ENCODE data around the gene UNC119B. TPM values are rescaled to one million over a fixed set of nuclear protein-coding genes. Genes with fewer than 3 reads are reported as not detected.

The UNC119B gene
- polyA plus RNA-seq, 1 of the 3 experiments (the other 2 are of a cell fraction), result 23.6 TPM

DNA sequence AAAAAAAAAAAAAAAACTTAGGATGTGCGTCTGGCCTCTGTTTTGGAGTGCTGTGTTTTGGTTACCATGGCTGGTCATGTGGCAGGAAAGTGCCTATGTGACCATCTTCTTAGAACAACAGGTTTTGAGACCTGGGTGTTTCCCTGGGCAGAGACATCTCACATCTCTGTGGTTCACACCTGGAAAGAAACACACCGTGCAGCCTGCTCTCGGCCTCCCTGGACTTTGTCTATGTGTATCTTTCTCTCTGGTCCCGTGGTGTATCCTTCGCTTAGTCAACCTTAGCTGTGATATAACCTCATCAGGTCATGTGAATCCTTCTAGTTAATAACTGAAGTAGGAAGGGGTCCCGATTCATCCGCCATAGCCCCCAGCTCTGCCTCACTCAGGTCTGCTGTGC lies 38.0 kb downstream of the UNC119B start:
- no peak for DNase-seq
- no peak overlapping the region for H2AFZ ChIP-seq (ENCODE audit: low read depth)
- 90% methylated on average over 7 of the region's 7 CpGs for WGBS (ENCODE audit: low lambda C conversion rate)

DNA sequence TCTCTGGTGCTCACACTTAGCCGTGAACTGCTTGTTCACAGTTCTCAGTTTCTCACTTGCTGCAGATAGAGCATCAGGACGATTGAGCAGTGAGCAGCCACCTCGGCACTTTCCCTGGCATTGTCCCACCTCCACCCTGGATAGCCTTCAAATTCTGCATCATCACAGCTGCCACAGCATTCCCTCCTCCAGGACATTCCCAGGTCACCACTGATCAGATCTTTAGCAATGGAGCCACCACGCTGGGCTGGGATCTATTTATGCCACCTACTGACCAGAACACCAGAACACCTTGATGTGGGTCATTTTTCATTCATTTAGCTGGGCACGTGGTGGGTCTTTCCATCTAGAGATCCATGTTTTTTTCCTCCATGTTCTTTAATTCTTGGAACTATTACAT lies 39.0 kb downstream of the UNC119B start:
- 61% methylated on average over 5 of the region's 5 CpGs for WGBS (ENCODE audit: low lambda C conversion rate)
- no peaks in the 10 kb centered on the region for H3F3A ChIP-seq (replicated peaks; ENCODE audit: insufficient read depth)
- no peaks in the 10 kb centered on the region for H3K9me2 ChIP-seq
- H3K36me3 ChIP-seq (replicated peaks in 1 of 2; ENCODE audit: control insufficient read depth in 1 of 2, insufficient read depth in 2 of 2, low read length in 1 of 2), result no peaks in the 10 kb centered on the region
- no peak overlapping the region for H3K4me3 ChIP-seq (ENCODE audit: low read depth in 2 of 2, low read length in 1 of 2)
- no peak overlapping the region for H3K9ac ChIP-seq
- H3K79me2 ChIP-seq (ENCODE audit: insufficient read depth), result no peaks in the 10 kb centered on the region
- CTCF ChIA-PET, result no interaction called here
- H3K4me1 ChIP-seq (ENCODE audit: control insufficient read depth in 1 of 2, insufficient read depth in 2 of 2, low read depth in 1 of 2, low read length in 1 of 2), result peaks cover 0 to 2% of the 10 kb centered on the region in 2 experiments; a peak in 1 of 4 replicates
- H3K4me2 ChIP-seq, result no peak overlapping the region
- H4K20me1 ChIP-seq (ENCODE audit: insufficient read depth), result no peaks in the 10 kb centered on the region
- H3K27me3 ChIP-seq (ENCODE audit: insufficient read depth), result no peaks in the 10 kb centered on the region
- no peak overlapping the region for H3K27ac ChIP-seq (ENCODE audit: low read depth in 2 of 2, low read length in 1 of 2)
- H3K9me3 ChIP-seq, result no peaks in the 10 kb centered on the region
- POLR2A ChIA-PET, result interaction anchor here (0.7 kb wide), 1 partner anchor 180 kb away, joined by 3 read pairs; no protein-coding TSS in a partner anchor
- DNase-seq, result no peak
- no peak overlapping the region for H2AFZ ChIP-seq (ENCODE audit: low read depth)
- TF ChIP-seq ELF1 (IDR thresholded peaks at IDR 0.05) (no peak), NFIC (IDR thresholded peaks at IDR 0.05; ENCODE audit: borderline replicate concordance) (no peak), TCF12 (IDR thresholded peaks at IDR 0.05) (no peak), POLR2AphosphoS5 (IDR thresholded peaks at IDR 0.05; ENCODE audit: low read depth, low read length) (no peak), TEAD4 (IDR thresholded peaks at IDR 0.05; ENCODE audit: borderline replicate concordance, insufficient read depth) (no peak), FOXM1 (IDR thresholded peaks at IDR 0.05; ENCODE audit: low read depth) (no peak), JUND (IDR thresholded peaks at IDR 0.05) (no peak), GABPA (IDR thresholded peaks at IDR 0.05; ENCODE audit: low read depth) (no peak), FOXJ3 (CRISPR knock-in tag; IDR thresholded peaks at IDR 0.05) (no peak), SMC3 (IDR thresholded peaks at IDR 0.05; ENCODE audit: low read depth, low read length) (no peak), RXRA (IDR thresholded peaks at IDR 0.05; ENCODE audit: borderline replicate concordance, low read depth) (no peak), RCOR1 (IDR thresholded peaks at IDR 0.05; ENCODE audit: low read length) (no peak)
- TF ChIP-seq, protein P1, sequence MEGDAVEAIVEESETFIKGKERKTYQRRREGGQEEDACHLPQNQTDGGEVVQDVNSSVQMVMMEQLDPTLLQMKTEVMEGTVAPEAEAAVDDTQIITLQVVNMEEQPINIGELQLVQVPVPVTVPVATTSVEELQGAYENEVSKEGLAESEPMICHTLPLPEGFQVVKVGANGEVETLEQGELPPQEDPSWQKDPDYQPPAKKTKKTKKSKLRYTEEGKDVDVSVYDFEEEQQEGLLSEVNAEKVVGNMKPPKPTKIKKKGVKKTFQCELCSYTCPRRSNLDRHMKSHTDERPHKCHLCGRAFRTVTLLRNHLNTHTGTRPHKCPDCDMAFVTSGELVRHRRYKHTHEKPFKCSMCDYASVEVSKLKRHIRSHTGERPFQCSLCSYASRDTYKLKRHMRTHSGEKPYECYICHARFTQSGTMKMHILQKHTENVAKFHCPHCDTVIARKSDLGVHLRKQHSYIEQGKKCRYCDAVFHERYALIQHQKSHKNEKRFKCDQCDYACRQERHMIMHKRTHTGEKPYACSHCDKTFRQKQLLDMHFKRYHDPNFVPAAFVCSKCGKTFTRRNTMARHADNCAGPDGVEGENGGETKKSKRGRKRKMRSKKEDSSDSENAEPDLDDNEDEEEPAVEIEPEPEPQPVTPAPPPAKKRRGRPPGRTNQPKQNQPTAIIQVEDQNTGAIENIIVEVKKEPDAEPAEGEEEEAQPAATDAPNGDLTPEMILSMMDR (IDR thresholded peaks at IDR 0.05), result no peak
- TF ChIP-seq, protein P2, sequence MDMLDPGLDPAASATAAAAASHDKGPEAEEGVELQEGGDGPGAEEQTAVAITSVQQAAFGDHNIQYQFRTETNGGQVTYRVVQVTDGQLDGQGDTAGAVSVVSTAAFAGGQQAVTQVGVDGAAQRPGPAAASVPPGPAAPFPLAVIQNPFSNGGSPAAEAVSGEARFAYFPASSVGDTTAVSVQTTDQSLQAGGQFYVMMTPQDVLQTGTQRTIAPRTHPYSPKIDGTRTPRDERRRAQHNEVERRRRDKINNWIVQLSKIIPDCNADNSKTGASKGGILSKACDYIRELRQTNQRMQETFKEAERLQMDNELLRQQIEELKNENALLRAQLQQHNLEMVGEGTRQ (IDR thresholded peaks at IDR 0.05; ENCODE audit: borderline replicate concordance, low read depth, low read length), result no peak
- TF ChIP-seq, protein P3, sequence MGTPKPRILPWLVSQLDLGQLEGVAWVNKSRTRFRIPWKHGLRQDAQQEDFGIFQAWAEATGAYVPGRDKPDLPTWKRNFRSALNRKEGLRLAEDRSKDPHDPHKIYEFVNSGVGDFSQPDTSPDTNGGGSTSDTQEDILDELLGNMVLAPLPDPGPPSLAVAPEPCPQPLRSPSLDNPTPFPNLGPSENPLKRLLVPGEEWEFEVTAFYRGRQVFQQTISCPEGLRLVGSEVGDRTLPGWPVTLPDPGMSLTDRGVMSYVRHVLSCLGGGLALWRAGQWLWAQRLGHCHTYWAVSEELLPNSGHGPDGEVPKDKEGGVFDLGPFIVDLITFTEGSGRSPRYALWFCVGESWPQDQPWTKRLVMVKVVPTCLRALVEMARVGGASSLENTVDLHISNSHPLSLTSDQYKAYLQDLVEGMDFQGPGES (IDR thresholded peaks at IDR 0.05; ENCODE audit: low read depth, low read length), result no peak
- TF ChIP-seq, protein P4, sequence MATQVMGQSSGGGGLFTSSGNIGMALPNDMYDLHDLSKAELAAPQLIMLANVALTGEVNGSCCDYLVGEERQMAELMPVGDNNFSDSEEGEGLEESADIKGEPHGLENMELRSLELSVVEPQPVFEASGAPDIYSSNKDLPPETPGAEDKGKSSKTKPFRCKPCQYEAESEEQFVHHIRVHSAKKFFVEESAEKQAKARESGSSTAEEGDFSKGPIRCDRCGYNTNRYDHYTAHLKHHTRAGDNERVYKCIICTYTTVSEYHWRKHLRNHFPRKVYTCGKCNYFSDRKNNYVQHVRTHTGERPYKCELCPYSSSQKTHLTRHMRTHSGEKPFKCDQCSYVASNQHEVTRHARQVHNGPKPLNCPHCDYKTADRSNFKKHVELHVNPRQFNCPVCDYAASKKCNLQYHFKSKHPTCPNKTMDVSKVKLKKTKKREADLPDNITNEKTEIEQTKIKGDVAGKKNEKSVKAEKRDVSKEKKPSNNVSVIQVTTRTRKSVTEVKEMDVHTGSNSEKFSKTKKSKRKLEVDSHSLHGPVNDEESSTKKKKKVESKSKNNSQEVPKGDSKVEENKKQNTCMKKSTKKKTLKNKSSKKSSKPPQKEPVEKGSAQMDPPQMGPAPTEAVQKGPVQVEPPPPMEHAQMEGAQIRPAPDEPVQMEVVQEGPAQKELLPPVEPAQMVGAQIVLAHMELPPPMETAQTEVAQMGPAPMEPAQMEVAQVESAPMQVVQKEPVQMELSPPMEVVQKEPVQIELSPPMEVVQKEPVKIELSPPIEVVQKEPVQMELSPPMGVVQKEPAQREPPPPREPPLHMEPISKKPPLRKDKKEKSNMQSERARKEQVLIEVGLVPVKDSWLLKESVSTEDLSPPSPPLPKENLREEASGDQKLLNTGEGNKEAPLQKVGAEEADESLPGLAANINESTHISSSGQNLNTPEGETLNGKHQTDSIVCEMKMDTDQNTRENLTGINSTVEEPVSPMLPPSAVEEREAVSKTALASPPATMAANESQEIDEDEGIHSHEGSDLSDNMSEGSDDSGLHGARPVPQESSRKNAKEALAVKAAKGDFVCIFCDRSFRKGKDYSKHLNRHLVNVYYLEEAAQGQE (IDR thresholded peaks at IDR 0.05; ENCODE audit: low read depth, low read length), result no peak

More for the DNA sequence above, 38.0 kb downstream of the UNC119B start:
- H3K4me2 ChIP-seq, result no peak overlapping the region
- H3F3A ChIP-seq (replicated peaks; ENCODE audit: insufficient read depth), result no peaks in the 10 kb centered on the region
- H3K9me2 ChIP-seq, result no peaks in the 10 kb centered on the region
- CTCF ChIA-PET, result interaction anchor here (1.4 kb wide), 1 partner anchor 99 kb away, joined by 5 read pairs; no protein-coding TSS in a partner anchor
- no peaks in the 10 kb centered on the region for H3K27me3 ChIP-seq (ENCODE audit: insufficient read depth)
- no peaks in the 10 kb centered on the region for H3K36me3 ChIP-seq (replicated peaks in 1 of 2; ENCODE audit: control insufficient read depth in 1 of 2, insufficient read depth in 2 of 2, low read length in 1 of 2)
- TF ChIP-seq, protein P5, sequence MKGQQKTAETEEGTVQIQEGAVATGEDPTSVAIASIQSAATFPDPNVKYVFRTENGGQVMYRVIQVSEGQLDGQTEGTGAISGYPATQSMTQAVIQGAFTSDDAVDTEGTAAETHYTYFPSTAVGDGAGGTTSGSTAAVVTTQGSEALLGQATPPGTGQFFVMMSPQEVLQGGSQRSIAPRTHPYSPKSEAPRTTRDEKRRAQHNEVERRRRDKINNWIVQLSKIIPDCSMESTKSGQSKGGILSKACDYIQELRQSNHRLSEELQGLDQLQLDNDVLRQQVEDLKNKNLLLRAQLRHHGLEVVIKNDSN (IDR thresholded peaks at IDR 0.05; ENCODE audit: borderline replicate concordance, low read depth), result no peak
- TF ChIP-seq, protein P3 (IDR thresholded peaks at IDR 0.05; ENCODE audit: low read depth, low read length), result no peak
- TF ChIP-seq FOXJ3 (CRISPR knock-in tag; IDR thresholded peaks at IDR 0.05), result no peak
- H3K4me1 ChIP-seq (ENCODE audit: control insufficient read depth in 1 of 2, insufficient read depth in 2 of 2, low read depth in 1 of 2, low read length in 1 of 2), result peaks cover 0 to 2% of the 10 kb centered on the region in 2 experiments; a peak in 1 of 4 replicates
- H3K9ac ChIP-seq, result no peak overlapping the region
- H3K9me3 ChIP-seq, result no peaks in the 10 kb centered on the region
- H4K20me1 ChIP-seq (ENCODE audit: insufficient read depth), result no peaks in the 10 kb centered on the region
- H3K79me2 ChIP-seq (ENCODE audit: insufficient read depth), result no peaks in the 10 kb centered on the region
- POLR2A ChIA-PET, result no interaction called here
- no peak overlapping the region for H3K27ac ChIP-seq (ENCODE audit: low read depth in 2 of 2, low read length in 1 of 2)
- H3K4me3 ChIP-seq (ENCODE audit: low read depth in 2 of 2, low read length in 1 of 2), result no peak overlapping the region
